T-helper 2 cell treated with Interferon-gamma antibody and Interleukin-4, amounts not matched to agents 5 μg/mL and 100 μg/mL, for 36 hours (primary cell): ENCODE results near the gene KRTAP21-3.

Experiments
- DNase-seq: peaks from one replicate; pipeline ENCODE4 v3.0.0; 2021; ENCODE audit warnings: low spot score
- H3K27ac Mint-ChIP-seq: one replicate; pipeline ENCODE4 v1.8.0; 2021; ENCODE audit warnings: mild to moderate bottlenecking, mixed read lengths
- H3K27me3 Mint-ChIP-seq: one replicate; pipeline ENCODE4 v1.8.0; 2021; ENCODE audit warnings: low read depth, mixed read lengths
- H3K36me3 Mint-ChIP-seq: one replicate; pipeline ENCODE4 v1.8.0; 2021; ENCODE audit warnings: low read depth, mixed read lengths
- H3K4me1 Mint-ChIP-seq: one replicate; pipeline ENCODE4 v1.8.0; 2021; ENCODE audit warnings: low read depth, mixed read lengths
- H3K4me3 Mint-ChIP-seq: one replicate; pipeline ENCODE4 v1.8.0; 2022; ENCODE audit warnings: mild to moderate bottlenecking, moderate library complexity, mixed read lengths
- H3K9me3 Mint-ChIP-seq: one replicate; pipeline ENCODE4 v1.8.0; 2021; ENCODE audit warnings: mixed read lengths

Gene KRTAP21-3

GRCh38 chr21:30707409-30707808 lies 11.2 kb downstream of the KRTAP21-3 start:
- DNase-seq = no peak
- Mint-ChIP-seq H3K4me3 (no peak overlapping the region), H3K4me1 (peaks cover 2% of the 10 kb centered on the region), H3K9me3 (peaks cover 23% of the 10 kb centered on the region), H3K36me3 (peaks cover 10% of the 10 kb centered on the region), H3K27ac (no peak overlapping the region), H3K27me3 (peaks cover 3% of the 10 kb centered on the region)

DNA sequence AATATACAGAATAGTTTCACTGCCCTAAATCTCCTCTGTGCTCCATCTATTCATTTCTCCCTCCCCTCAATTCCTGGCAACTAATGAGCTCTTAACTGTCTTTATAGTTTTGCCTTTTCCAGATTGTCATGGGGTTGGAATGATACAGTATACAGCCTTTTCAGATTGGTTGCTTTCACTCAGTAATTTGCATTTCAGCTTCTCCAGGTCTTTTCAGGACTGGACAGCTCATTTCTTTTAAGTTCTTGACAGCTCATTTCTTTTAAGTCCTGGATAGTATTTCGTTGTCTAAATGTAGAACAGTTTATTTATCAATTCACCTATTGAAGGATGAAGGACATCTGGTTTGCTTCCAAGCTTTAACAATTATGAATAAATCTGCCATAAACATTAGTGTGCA lies 22.6 kb downstream of the KRTAP21-3 start:
- Mint-ChIP-seq H3K27me3 (peaks cover 4% of the 10 kb centered on the region), H3K4me3 (no peak overlapping the region), H3K36me3 (no peaks in the 10 kb centered on the region), H3K27ac (no peak overlapping the region), H3K9me3 (peaks cover 22% of the 10 kb centered on the region), H3K4me1 (no peaks in the 10 kb centered on the region)
- DNase-seq = no peak

- H3K4me3 Mint-ChIP-seq = no peak overlapping the region
- H3K27me3 Mint-ChIP-seq = peaks cover 12% of the 10 kb centered on the region
- H3K9me3 Mint-ChIP-seq = no peaks in the 10 kb centered on the region
- H3K27ac Mint-ChIP-seq = no peak overlapping the region
- no peak for DNase-seq
- H3K4me1 Mint-ChIP-seq = no peaks in the 10 kb centered on the region
- H3K36me3 Mint-ChIP-seq = no peaks in the 10 kb centered on the region
Observed at GRCh38 chr21:30689822-30690221, 28.8 kb downstream of the KRTAP21-3 start.

DNA sequence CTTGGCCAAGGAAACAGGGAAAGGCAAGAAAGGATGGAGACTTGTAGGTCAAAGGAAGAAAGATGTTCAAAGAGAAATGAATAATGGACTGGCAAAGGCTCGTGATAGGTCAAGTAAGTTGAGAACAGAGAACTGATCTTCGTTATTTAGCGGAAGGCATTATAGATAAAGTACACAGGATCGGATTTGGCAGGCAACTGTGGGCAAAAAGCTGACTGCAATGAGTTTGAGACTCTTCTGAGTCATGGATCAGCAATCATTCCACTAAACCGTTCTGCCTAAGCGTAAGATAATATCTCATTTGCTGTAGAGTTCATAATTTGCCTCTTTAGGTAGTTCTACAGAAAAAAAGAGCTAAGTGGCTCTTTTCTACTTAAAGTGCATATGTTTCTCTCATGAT lies 34.1 kb downstream of the KRTAP21-3 start:
- Mint-ChIP-seq H3K4me1 (no peaks in the 10 kb centered on the region), H3K9me3 (no peaks in the 10 kb centered on the region), H3K27ac (no peak overlapping the region), H3K36me3 (no peaks in the 10 kb centered on the region), H3K4me3 (no peak overlapping the region), H3K27me3 (peaks cover 8% of the 10 kb centered on the region)
- DNase-seq = no peak

DNA sequence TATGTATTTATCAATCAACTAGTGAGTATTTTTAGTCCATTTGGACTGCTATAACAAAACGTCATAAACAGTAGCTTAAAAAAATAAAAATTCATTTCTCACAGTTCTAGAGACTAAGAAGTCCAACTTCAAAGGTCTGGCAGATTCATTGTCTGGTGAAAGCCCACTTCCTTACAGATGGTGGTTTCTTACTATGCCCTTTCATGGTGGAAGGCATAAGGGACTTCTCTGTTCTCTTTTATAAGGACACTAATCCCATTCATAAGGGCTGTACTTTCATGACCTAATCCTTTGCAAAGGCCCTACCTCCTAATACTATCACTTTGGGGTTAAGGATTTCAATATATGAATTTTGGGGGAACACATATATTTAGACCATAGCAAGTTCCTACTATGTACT lies 38.0 kb downstream of the KRTAP21-3 start:
- Mint-ChIP-seq H3K36me3 (no peaks in the 10 kb centered on the region), H3K27ac (no peak overlapping the region), H3K9me3 (peaks cover 10% of the 10 kb centered on the region), H3K27me3 (peaks cover 9% of the 10 kb centered on the region), H3K4me3 (no peak overlapping the region), H3K4me1 (no peaks in the 10 kb centered on the region)
- DNase-seq = no peak

GRCh38 chr21:30676737-30677136 lies 41.8 kb downstream of the KRTAP21-3 start:
- H3K4me1 Mint-ChIP-seq = no peaks in the 10 kb centered on the region

GRCh38 chr21:30674312-30674711 lies 44.3 kb downstream of the KRTAP21-3 start:
- no peak for DNase-seq
- no peak overlapping the region for H3K27ac Mint-ChIP-seq
- H3K9me3 Mint-ChIP-seq = peaks cover 22% of the 10 kb centered on the region
- H3K27me3 Mint-ChIP-seq = peaks cover 14% of the 10 kb centered on the region
- H3K36me3 Mint-ChIP-seq = no peaks in the 10 kb centered on the region
- no peak overlapping the region for H3K4me3 Mint-ChIP-seq
- H3K4me1 Mint-ChIP-seq = no peaks in the 10 kb centered on the region

More at GRCh38 chr21:30676737-30677136, 41.8 kb downstream of the KRTAP21-3 start:
- no peak for DNase-seq
- H3K9me3 Mint-ChIP-seq = peaks cover 10% of the 10 kb centered on the region
- peaks cover 16% of the 10 kb centered on the region for H3K27me3 Mint-ChIP-seq
- H3K4me3 Mint-ChIP-seq = no peak overlapping the region
- no peak overlapping the region for H3K27ac Mint-ChIP-seq
- no peaks in the 10 kb centered on the region for H3K36me3 Mint-ChIP-seq

DNA sequence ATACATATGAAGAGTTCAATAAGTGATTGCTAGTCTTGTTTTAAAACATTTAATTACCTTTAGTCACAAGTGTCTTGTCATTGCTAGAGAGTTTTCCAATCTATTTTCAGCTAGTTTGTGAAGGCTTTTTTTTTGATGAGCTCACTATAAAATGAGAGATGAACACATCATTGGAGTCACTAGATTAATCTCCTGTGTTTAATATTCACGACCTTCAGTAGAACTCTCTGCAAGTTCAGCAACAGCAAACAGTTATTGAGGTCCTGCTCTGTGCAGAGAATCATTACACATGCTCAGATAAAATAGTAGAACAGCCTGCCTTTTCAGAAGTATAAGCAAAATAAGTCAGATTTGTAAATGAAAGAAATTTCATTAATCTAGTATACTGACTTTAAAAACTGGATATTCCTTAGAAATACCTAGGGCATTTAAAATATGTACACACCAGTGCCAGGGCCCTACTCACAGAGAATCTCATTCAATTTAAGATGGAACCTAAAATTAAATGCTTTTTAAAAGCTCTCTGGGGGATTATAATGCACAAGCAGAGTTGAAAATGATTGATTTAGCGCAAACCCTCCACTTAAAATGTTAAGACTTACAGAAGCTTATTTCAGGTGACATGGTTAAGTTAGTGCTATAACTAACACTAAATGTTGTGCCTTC lies 45.5 kb downstream of the KRTAP21-3 start:
- Mint-ChIP-seq H3K27ac (no peak overlapping the region), H3K27me3 (peaks cover 11% of the 10 kb centered on the region), H3K4me3 (no peak overlapping the region), H3K36me3 (no peaks in the 10 kb centered on the region), H3K4me1 (no peaks in the 10 kb centered on the region), H3K9me3 (peaks cover 22% of the 10 kb centered on the region)
- DNase-seq = no peak

GRCh38 chr21:30668776-30669175 lies 49.8 kb downstream of the KRTAP21-3 start:
- no peak for DNase-seq
- no peak overlapping the region for H3K27ac Mint-ChIP-seq
- no peaks in the 10 kb centered on the region for H3K4me1 Mint-ChIP-seq
- H3K36me3 Mint-ChIP-seq = no peaks in the 10 kb centered on the region
- peaks cover 8% of the 10 kb centered on the region for H3K27me3 Mint-ChIP-seq
- H3K9me3 Mint-ChIP-seq = peaks cover 13% of the 10 kb centered on the region
- H3K4me3 Mint-ChIP-seq = no peak overlapping the region
